ENCODE results near the gene OR6N2.

OR6N2 gene

GRCh38 chr1:158810311-158810710 is 29.3 kb upstream of the OR6N2 start:
- H3K4me1 ChIP-seq (ENCODE audit: insufficient read depth, low read length, severe bottlenecking) = no peaks in the 10 kb centered on the region
- H4K20me1 ChIP-seq (ENCODE audit: insufficient read depth, low read length) = no peaks in the 10 kb centered on the region
- H3K36me3 ChIP-seq (ENCODE audit: insufficient read depth, low read length) = no peaks in the 10 kb centered on the region
- no peak overlapping the region for H3K9ac ChIP-seq (ENCODE audit: low read length)
- no peaks in the 10 kb centered on the region for H3K27me3 ChIP-seq (ENCODE audit: insufficient read depth, low read length)
- H3K4me3 ChIP-seq (ENCODE audit: low read depth, low read length, poor library complexity, severe bottlenecking) = no peak overlapping the region
- no peaks in the 10 kb centered on the region for H3K79me2 ChIP-seq (ENCODE audit: insufficient read depth, low read length)
- H3F3A ChIP-seq (ENCODE audit: insufficient read depth, low read length) = no peaks in the 10 kb centered on the region
- H3K9me2 ChIP-seq (ENCODE audit: low read depth, low read length) = no peaks in the 10 kb centered on the region
- TF ChIP-seq EZH2 (IDR thresholded peaks at IDR 0.05; ENCODE audit: borderline replicate concordance, low read length) (no peak), CTCF (IDR thresholded peaks at IDR 0.05; ENCODE audit: low read length) (no peak)
- H3K4me2 ChIP-seq (ENCODE audit: low read length) = no peak overlapping the region
- H2AFZ ChIP-seq (ENCODE audit: low read length) = no peak overlapping the region
- no peak overlapping the region for H3K27ac ChIP-seq (ENCODE audit: low read depth, low read length, poor library complexity, severe bottlenecking)
- H3K9me3 ChIP-seq (ENCODE audit: low read length) = no peaks in the 10 kb centered on the region

GRCh38 chr1:158809862-158810261 is 28.9 kb upstream of the OR6N2 start:
- Histone ChIP-seq H3F3A (ENCODE audit: insufficient read depth, low read length) (no peaks in the 10 kb centered on the region), H3K9ac (ENCODE audit: low read length) (no peak overlapping the region), H3K27ac (ENCODE audit: low read depth, low read length, poor library complexity, severe bottlenecking) (no peak overlapping the region), H3K36me3 (ENCODE audit: insufficient read depth, low read length) (no peaks in the 10 kb centered on the region), H2AFZ (ENCODE audit: low read length) (no peak overlapping the region), H3K4me2 (ENCODE audit: low read length) (no peak overlapping the region), H3K79me2 (ENCODE audit: insufficient read depth, low read length) (no peaks in the 10 kb centered on the region), H3K27me3 (ENCODE audit: insufficient read depth, low read length) (no peaks in the 10 kb centered on the region), H4K20me1 (ENCODE audit: insufficient read depth, low read length) (no peaks in the 10 kb centered on the region), H3K9me3 (ENCODE audit: low read length) (no peaks in the 10 kb centered on the region), H3K9me2 (ENCODE audit: low read depth, low read length) (no peaks in the 10 kb centered on the region), H3K4me1 (ENCODE audit: insufficient read depth, low read length, severe bottlenecking) (no peaks in the 10 kb centered on the region), H3K4me3 (ENCODE audit: low read depth, low read length, poor library complexity, severe bottlenecking) (no peak overlapping the region)
- TF ChIP-seq CTCF (IDR thresholded peaks at IDR 0.05; ENCODE audit: low read length) (no peak), EZH2 (IDR thresholded peaks at IDR 0.05; ENCODE audit: borderline replicate concordance, low read length) (no peak)

GRCh38 chr1:158809256-158809655 is 28.3 kb upstream of the OR6N2 start:
- H3K9ac ChIP-seq (ENCODE audit: low read length) = no peak overlapping the region
- no peaks in the 10 kb centered on the region for H3K4me1 ChIP-seq (ENCODE audit: insufficient read depth, low read length, severe bottlenecking)
- H3K36me3 ChIP-seq (ENCODE audit: insufficient read depth, low read length) = no peaks in the 10 kb centered on the region
- no peaks in the 10 kb centered on the region for H3K27me3 ChIP-seq (ENCODE audit: insufficient read depth, low read length)
- H3F3A ChIP-seq (ENCODE audit: insufficient read depth, low read length) = no peaks in the 10 kb centered on the region
- H3K27ac ChIP-seq (ENCODE audit: low read depth, low read length, poor library complexity, severe bottlenecking) = no peak overlapping the region
- H4K20me1 ChIP-seq (ENCODE audit: insufficient read depth, low read length) = no peaks in the 10 kb centered on the region
- no peak overlapping the region for H2AFZ ChIP-seq (ENCODE audit: low read length)
- no peak for TF ChIP-seq EZH2 (IDR thresholded peaks at IDR 0.05; ENCODE audit: borderline replicate concordance, low read length)
- no peak for TF ChIP-seq CTCF (IDR thresholded peaks at IDR 0.05; ENCODE audit: low read length)
- no peaks in the 10 kb centered on the region for H3K9me2 ChIP-seq (ENCODE audit: low read depth, low read length)
- H3K79me2 ChIP-seq (ENCODE audit: insufficient read depth, low read length) = no peaks in the 10 kb centered on the region
- no peak overlapping the region for H3K4me3 ChIP-seq (ENCODE audit: low read depth, low read length, poor library complexity, severe bottlenecking)
- H3K4me2 ChIP-seq (ENCODE audit: low read length) = no peak overlapping the region
- no peaks in the 10 kb centered on the region for H3K9me3 ChIP-seq (ENCODE audit: low read length)

Measured in OCI-LY1 (cell line).